PFSK-1 (cell line): ENCODE measurements around the gene CS.

Experiments
- FOXP2 ChIP-seq: optimal IDR thresholded peaks from 2 replicates; pipeline ENCODE3; 2011; ENCODE audit warnings: borderline replicate concordance, control low read depth, inconsistent platforms; ENCODE audit not compliant: insufficient read depth; ENCODE audit errors: extremely low read length, extremely low read depth
- POLR2AphosphoS5 ChIP-seq: IDR thresholded peaks from 2 replicates; pipeline ENCODE4 v1.6.1; 2012; ENCODE audit warnings: low read depth, mild to moderate bottlenecking, control low read depth, low read length, moderate library complexity
- REST ChIP-seq, 2 experiments: IDR thresholded peaks; 2 replicates each; pipeline versions ENCODE4 v1.6.1 to v1.8.0; 2011 to 2012; ENCODE audit warnings: low read depth in 2 of 2, low read length in 2 of 2, control low read depth in 1 of 2, inconsistent platforms in 1 of 2, mild to moderate bottlenecking in 1 of 2, moderate library complexity in 1 of 2; ENCODE audit not compliant: insufficient read depth in 1 of 2
- SIN3A ChIP-seq: IDR thresholded peaks from 2 replicates; pipeline ENCODE4 v1.6.1; 2012; ENCODE audit warnings: mild to moderate bottlenecking, low read length, moderate library complexity, borderline replicate concordance; ENCODE audit not compliant: insufficient read depth
- TAF1 ChIP-seq: IDR thresholded peaks from 2 replicates; pipeline ENCODE4 v1.6.1; 2012; ENCODE audit warnings: low read length, control low read depth, borderline replicate concordance; ENCODE audit not compliant: insufficient read depth

CS gene

GRCh38 chr12:56224954-56225353, 75.2 kb downstream of the CS start:
- peak; percentile 80 to 90 for TF ChIP-seq REST (IDR thresholded peaks at IDR 0.05; ENCODE audit: insufficient read depth in 1 of 2, low read depth in 2 of 2, low read length in 2 of 2)
- no peak for TF ChIP-seq POLR2AphosphoS5

GRCh38 chr12:56224102-56224701, 75.9 kb downstream of the CS start, which contains the start of gene NABP2:
Gene NABP2 (plus strand): TSS chr12:56224342. CDS start chr12:56224857, 515 bp downstream.
- TF ChIP-seq POLR2AphosphoS5 (peak; percentile 40; the same call in 1 of the 2 replicates), REST (IDR thresholded peaks at IDR 0.05; ENCODE audit: insufficient read depth in 1 of 2, low read depth in 2 of 2, low read length in 2 of 2) (peak; percentile 28 to 54; a peak in 1 of 4 replicates), TAF1 (0 out of 2 replicates have a peak, but pooled peaks have one; percentile 64), SIN3A (0 out of 2 replicates have a peak, but pooled peaks have one; percentile 62), FOXP2 (peak; percentile 86)

- no peak for TF ChIP-seq REST (IDR thresholded peaks at IDR 0.05; ENCODE audit: insufficient read depth in 1 of 2, low read depth in 2 of 2, low read length in 2 of 2)
- TF ChIP-seq POLR2AphosphoS5: no peak
- no peak for TF ChIP-seq TAF1
- no peak for TF ChIP-seq FOXP2
- no peak for TF ChIP-seq SIN3A
Measured at GRCh38 chr12:56223571-56224101, 76.5 kb downstream of the CS start.

- TF ChIP-seq FOXP2 (no peak), REST (IDR thresholded peaks at IDR 0.05; ENCODE audit: insufficient read depth in 1 of 2, low read depth in 2 of 2, low read length in 2 of 2) (no peak), POLR2AphosphoS5 (no peak), TAF1 (no peak), SIN3A (no peak)
Measured at GRCh38 chr12:56222531-56222895, 77.6 kb downstream of the CS start.
